ENCODE data around the gene POLR1F. TPM values are rescaled to one million over a fixed set of nuclear protein-coding genes. Genes with fewer than 3 reads are reported as not detected.
A peak's percentile ranks its signal among the peaks of the same experiment; 100 is the strongest.

POLR1F gene
- total and polyA plus RNA-seq, 2 experiments from 2014 or later, result 35.2 to 99.9 TPM

- no peak for ATAC-seq
- no peaks in the 10 kb centered on the region for H3K9me3 Mint-ChIP-seq
- H3K4me2 ChIP-seq, result no peak overlapping the region
- H3K36me3 ChIP-seq (ENCODE audit: insufficient read depth), result no peaks in the 10 kb centered on the region
- peak; percentile 70 for DNase-seq (ENCODE audit: low spot score)
- H3K4me3 ChIP-seq, result no peak overlapping the region
- no peaks in the 10 kb centered on the region for H3K27me3 Mint-ChIP-seq (ENCODE audit: insufficient read depth, low read depth, poor library complexity)
- H3K79me2 ChIP-seq (replicated peaks; ENCODE audit: insufficient read depth), result no peaks in the 10 kb centered on the region
- no peaks in the 10 kb centered on the region for H3K27me3 ChIP-seq (ENCODE audit: insufficient read depth)
- no peaks in the 10 kb centered on the region for H3K4me1 Mint-ChIP-seq
- H3K4me1 ChIP-seq (ENCODE audit: insufficient read depth), result no peaks in the 10 kb centered on the region
- no peak overlapping the region for H3K4me3 Mint-ChIP-seq
- TF ChIP-seq, protein P1, sequence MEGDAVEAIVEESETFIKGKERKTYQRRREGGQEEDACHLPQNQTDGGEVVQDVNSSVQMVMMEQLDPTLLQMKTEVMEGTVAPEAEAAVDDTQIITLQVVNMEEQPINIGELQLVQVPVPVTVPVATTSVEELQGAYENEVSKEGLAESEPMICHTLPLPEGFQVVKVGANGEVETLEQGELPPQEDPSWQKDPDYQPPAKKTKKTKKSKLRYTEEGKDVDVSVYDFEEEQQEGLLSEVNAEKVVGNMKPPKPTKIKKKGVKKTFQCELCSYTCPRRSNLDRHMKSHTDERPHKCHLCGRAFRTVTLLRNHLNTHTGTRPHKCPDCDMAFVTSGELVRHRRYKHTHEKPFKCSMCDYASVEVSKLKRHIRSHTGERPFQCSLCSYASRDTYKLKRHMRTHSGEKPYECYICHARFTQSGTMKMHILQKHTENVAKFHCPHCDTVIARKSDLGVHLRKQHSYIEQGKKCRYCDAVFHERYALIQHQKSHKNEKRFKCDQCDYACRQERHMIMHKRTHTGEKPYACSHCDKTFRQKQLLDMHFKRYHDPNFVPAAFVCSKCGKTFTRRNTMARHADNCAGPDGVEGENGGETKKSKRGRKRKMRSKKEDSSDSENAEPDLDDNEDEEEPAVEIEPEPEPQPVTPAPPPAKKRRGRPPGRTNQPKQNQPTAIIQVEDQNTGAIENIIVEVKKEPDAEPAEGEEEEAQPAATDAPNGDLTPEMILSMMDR (conservative IDR thresholded peaks at IDR 0.05; ENCODE audit: low read depth in 2 of 2), result peak; percentile 56 to 92
- no peak for TF ChIP-seq NANOG (IDR thresholded peaks at IDR 0.05; ENCODE audit: borderline replicate concordance)
- H3K9me2 ChIP-seq (ENCODE audit: insufficient read depth), result no peaks in the 10 kb centered on the region
- H3K27ac ChIP-seq (ENCODE audit: low read depth), result no peak overlapping the region
- no peak overlapping the region for H3K27ac Mint-ChIP-seq
- no peak overlapping the region for H2AFZ ChIP-seq
- no peaks in the 10 kb centered on the region for H4K20me1 ChIP-seq (replicated peaks; ENCODE audit: insufficient read depth)
- H3F3A ChIP-seq (replicated peaks; ENCODE audit: low read depth), result no peaks in the 10 kb centered on the region
- no peaks in the 10 kb centered on the region for H3K36me3 Mint-ChIP-seq (ENCODE audit: low read depth)
Measured at GRCh38 chr7:19754521-19755116, 45.8 kb upstream of the POLR1F start.

DNA sequence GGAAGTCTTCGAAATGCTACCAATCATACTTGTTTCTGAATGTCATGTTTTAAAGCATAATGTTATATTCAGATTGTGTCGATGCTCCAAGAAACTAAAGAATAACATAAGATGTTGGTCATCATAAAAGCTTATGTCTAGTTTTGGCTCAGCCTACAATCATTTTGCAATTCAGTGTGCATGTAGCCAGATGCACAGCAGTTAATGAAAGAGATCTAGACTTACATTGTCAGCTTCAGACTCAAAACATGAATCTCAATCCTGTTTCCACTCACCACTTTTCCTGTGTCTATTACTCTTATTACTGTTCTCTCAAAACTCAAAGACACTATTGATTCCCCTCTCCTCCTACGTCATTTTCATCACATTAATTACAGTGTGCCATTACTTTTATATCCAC lies 43.2 kb upstream of the POLR1F start:
- no peaks in the 10 kb centered on the region for H3K4me1 Mint-ChIP-seq
- no peak overlapping the region for H3K27ac Mint-ChIP-seq
- TF ChIP-seq ETS1 (IDR thresholded peaks at IDR 0.05) (no peak), STAT1 (IDR thresholded peaks at IDR 0.05; ENCODE audit: unreplicated experiment) (no peak), EZH2phosphoT487 (IDR thresholded peaks at IDR 0.05; ENCODE audit: unreplicated experiment) (no peak), JUNB (IDR thresholded peaks at IDR 0.05; ENCODE audit: unreplicated experiment) (no peak), ZNF331 (CRISPR knock-in tag; IDR thresholded peaks at IDR 0.05; ENCODE audit: low read depth) (no peak), NANOG (IDR thresholded peaks at IDR 0.05; ENCODE audit: borderline replicate concordance) (no peak), EZH2 (IDR thresholded peaks at IDR 0.05; ENCODE audit: low read depth, unreplicated experiment) (no peak), ZNF462 (CRISPR knock-in tag; IDR thresholded peaks at IDR 0.05) (no peak), CREB1 (CRISPR knock-in tag; IDR thresholded peaks at IDR 0.05; ENCODE audit: low read depth) (no peak)
- TF ChIP-seq, protein P1 (conservative IDR thresholded peaks at IDR 0.05; ENCODE audit: low read depth in 2 of 2), result no peak

More for the DNA sequence above, 43.2 kb upstream of the POLR1F start:
- H3K9me3 Mint-ChIP-seq, result no peaks in the 10 kb centered on the region
- no peaks in the 10 kb centered on the region for H3F3A ChIP-seq (replicated peaks; ENCODE audit: low read depth)
- no peaks in the 10 kb centered on the region for H3K79me2 ChIP-seq (replicated peaks; ENCODE audit: insufficient read depth)
- H3K27ac ChIP-seq (ENCODE audit: low read depth), result no peak overlapping the region
- H3K4me2 ChIP-seq, result no peak overlapping the region
- ATAC-seq, result no peak
- no peaks in the 10 kb centered on the region for H3K4me1 ChIP-seq (ENCODE audit: insufficient read depth)
- H3K9me2 ChIP-seq (ENCODE audit: insufficient read depth), result no peaks in the 10 kb centered on the region
- H3K27me3 ChIP-seq (ENCODE audit: insufficient read depth), result no peaks in the 10 kb centered on the region
- H3K36me3 ChIP-seq (ENCODE audit: insufficient read depth), result no peaks in the 10 kb centered on the region
- H3K4me3 Mint-ChIP-seq, result no peak overlapping the region
- H2AFZ ChIP-seq, result no peak overlapping the region
- no peaks in the 10 kb centered on the region for H3K27me3 Mint-ChIP-seq (ENCODE audit: insufficient read depth, low read depth, poor library complexity)
- no peak for DNase-seq (ENCODE audit: low spot score)
- H3K4me3 ChIP-seq, result no peak overlapping the region
- H4K20me1 ChIP-seq (replicated peaks; ENCODE audit: insufficient read depth), result no peaks in the 10 kb centered on the region
- no peaks in the 10 kb centered on the region for H3K36me3 Mint-ChIP-seq (ENCODE audit: low read depth)
